ENCODE results near the gene APRT.

Gene APRT

DNA sequence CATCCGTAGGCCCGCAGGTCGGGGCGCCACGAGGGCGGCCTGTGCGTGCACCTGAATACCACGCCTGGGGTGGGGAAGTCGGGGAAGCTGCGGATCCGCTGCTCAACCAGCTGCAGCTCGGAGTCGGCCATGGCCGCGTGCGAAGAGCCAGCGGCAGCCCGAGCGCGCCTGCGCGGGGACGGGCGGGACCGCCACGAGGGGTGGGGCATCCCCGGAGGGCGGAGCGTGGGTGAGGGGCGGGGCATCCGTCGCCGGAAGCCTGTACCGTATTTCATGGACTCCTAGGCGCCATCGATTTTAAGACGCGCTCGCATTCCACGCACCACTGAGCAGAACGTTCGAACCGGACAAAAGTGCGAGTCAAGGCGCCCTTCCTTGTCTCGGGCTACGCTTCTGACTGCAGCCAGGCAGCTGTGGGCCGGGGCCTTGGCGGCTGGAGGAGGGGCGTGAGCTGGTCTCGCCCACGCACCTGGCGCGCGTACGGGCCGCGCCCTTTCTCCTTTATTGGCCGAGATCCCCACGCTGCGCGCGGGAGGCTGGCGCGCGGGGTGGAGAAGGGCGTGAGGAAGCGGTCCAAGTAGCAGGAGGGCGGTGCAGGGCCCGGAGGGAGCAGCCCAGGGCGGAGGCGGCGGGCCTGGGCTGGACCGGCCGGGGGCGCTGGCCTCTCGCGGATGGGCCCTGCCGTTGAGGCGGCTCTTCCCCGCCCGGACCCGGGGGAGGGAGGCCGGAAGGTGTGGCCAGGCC is at the start of gene APRT:
APRT (minus strand) TSS at position 160 of the 744 bp plus-strand sequence; CDS start at position 131, 29 bp downstream.
- peak; percentile 98 for DNase-seq

DNA sequence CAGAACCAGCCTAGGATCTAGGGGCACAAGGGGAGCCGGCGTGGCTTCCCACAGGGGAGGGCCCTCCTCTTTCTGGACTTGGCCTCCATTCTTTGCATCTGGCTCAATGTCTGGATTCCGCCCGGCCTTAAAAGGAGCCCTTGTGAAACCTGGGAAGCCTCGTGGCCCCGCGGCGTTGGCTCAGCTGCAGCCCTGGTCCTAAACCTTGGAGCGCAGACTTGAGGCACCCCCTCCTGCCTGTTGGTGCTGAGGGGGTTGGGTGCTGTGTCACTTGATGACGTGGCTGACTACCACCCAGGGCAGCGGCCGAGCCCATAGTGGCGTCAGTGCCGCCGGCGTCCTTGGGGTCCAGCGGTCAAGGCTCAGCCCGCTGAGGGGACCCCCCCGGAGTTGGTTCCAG is 49.6 kb upstream of the APRT start:
- DNase-seq: no peak

DNA sequence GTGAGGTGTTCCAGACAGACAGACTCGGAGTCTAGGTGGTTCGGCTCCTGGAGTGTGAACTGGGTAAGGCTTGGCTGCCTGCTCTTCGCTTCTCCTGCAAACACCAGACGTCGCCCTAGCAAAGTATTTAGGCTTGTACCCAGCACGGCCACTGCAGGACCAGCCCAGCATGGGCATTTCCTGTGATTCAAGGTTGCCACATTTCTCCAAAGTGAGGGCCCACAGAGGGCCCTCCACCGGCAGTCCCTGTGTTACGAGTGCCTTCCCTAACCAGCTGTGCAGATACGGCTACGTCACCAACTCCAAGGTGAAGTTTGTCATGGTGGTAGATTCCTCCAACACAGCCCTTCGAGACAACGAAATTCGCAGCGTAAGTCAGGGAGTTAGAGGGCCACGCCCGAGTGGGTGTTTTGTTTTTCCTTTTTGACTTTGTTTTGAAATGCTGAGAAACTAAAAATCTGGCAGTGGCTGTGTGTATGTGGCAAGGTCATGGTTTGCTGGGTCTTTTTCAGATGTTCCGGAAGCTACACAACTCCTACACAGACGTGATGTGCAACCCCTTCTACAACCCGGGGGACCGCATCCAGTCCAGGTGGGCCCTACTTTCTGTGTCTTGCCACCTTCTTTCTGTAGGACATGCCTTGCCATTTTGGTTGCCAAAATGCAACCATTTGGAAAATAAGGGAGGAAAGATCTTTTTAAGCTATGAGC is 47.8 kb upstream of the APRT start:
- no peak for DNase-seq

DNA sequence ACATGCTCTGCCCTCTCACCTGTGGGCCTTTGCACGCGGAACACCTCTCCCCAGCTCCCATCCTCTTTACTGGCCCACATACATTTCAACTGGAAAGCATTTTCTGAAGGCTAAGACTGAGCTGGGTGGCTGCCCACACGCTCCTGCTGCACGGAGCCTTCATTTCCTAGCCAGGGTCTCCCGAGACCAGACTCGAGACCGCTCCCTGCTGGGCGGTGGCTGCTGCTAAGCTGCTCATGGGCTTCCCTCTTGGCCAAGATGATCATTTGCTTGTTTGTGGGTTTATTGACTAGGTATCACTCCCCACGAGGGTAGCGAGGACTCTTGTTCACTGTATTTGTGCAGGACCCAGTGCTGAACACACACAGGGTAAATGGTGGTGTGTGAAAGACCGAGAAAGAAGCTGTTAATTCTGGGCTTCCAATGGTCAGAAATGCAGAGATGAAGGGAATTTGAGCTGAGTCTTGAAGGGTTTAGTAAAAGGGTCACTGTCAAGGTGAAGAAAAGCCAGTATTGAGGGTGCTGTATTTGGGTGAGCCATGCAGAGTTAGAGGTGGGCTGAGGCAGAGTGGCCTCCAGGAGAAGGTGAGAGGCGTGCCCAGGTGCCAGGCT is 46.1 kb upstream of the APRT start:
- peak; percentile 87 for DNase-seq

- DNase-seq: peak; percentile 99
Measured at GRCh38 chr16:88856828-88857727, 45.4 kb upstream of the APRT start, which contains the start of the genes GALNS and TRAPPC2L. TSS of gene GALNS (minus strand) at chr16:88856947. CDS start at chr16:88856877, 70 bp downstream. TSS of gene TRAPPC2L (plus strand) at chr16:88857127. CDS start at chr16:88857151, 24 bp downstream.

DNA sequence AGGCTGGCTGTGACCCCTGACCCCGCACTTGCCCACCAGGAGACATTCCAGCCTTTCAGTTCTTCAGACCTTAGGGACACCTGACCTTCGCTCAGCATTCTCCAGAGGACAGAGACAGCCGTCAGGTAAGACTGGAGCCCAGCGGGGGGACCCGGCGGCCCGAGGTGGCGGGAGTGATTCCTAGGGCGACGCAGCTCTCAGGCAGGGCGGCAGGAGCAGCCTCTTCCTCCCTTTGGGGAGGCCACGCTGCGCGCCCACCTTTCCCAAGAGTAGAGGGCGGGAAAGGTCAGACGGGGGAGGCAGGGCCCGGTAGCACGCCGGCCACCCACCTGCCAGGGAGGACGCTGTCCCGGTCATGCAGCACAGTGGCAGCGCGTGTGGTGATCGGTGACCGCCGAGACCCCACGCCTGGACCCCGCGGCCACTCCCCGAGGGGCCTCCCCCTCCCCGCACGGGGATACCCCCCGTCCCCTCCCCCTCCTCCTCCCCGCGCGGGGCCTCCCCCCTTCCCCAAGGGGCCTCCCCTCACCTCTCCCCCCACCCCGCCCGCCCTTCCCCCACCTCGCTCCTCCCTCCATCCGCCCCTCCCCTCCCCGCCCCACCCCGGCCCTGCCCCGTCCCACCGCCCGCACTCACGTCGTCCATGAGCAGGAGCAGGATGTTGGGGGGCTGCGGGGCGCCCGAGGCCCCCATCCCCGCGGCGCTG is 44.5 kb upstream of the APRT start:
- DNase-seq: no peak

GRCh38 chr16:88855736-88856121 is 44.0 kb upstream of the APRT start:
- no peak for DNase-seq

DNA sequence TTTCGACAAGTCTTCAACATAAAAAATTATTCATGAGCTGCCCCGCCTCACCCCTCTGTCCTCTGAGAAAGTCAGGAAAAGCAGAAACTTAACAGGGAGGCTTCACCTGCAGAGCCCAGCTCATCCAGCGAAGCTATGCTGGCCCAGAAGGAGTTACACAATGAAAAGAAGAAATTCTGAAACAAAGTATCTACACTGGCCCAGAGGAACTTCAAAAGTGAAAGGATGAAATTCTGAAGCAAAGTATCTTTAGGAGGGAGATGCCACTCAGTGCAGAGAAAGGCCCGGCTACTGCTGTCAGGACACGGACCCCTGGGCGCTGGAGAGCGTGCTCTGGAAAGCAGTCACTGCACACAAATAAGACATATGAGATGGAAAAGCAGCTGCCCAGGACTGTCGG is 43.4 kb upstream of the APRT start:
- DNase-seq: no peak

DNA sequence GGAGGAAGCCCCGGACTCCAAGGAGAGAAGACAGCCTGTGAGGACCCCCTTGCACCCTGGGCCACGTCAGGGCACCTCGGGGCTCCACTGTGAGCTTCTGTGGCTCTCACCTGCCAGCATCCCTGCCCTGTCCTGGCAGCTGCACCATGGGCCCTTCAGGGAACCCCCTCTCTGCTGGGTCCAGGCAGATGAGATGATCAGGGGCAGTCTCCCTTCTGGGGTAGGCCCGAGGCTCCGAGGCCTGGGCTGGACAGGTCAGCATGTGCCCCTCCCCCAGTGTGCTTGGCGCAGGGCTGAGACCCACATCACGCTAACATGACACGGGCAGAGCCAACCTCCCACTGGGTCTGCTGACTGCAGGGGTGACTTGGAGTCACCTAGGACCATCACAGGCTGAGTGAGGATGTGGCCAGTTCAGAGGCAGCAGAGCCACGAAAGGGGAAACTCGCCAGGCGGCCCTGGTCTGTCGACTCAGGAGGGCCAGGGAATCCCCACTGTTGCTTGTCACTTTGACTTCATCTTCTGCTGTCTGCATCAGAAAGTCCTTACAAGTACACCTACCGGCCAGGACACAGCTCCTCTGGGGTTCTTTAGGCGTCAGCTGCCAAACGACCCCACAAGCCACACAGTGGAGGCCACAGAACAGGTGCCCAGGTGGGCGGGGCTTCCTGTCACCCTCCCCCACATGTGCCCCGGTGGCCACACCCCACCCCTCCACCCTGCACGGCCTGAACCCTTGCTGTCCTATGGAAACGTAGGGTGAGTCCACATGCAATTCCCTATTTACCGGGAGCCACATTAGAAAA is 42.8 kb upstream of the APRT start:
- DNase-seq: peak; percentile 11

GRCh38 chr16:88853325-88853941 is 41.7 kb upstream of the APRT start:
- no peak for DNase-seq

GRCh38 chr16:88851616-88852015 is 39.9 kb upstream of the APRT start:
- no peak for DNase-seq

- no peak for DNase-seq
Measured at GRCh38 chr16:88850531-88851199, 38.9 kb upstream of the APRT start.

- no peak for DNase-seq
Measured at GRCh38 chr16:88848557-88848956, 36.8 kb upstream of the APRT start.

DNA sequence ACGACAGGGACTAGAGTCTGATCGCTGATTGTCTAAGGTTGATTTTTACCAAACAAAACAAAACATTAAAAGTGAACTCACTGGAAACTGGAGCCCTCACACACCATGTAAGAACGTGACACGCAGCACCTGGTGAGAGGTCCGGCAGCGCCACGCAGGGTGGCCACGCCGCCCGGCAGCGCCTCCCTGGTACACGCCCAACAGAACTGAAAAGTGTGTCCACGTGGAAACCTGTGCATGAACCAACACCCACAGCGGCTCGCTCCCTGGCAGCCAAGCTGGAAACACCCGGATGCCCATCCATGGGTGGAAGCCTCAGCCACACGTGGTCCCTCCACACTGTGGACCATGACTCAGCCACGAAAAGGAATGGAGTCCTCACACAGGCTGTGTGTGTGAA is 35.9 kb upstream of the APRT start:
- no peak for DNase-seq

DNA sequence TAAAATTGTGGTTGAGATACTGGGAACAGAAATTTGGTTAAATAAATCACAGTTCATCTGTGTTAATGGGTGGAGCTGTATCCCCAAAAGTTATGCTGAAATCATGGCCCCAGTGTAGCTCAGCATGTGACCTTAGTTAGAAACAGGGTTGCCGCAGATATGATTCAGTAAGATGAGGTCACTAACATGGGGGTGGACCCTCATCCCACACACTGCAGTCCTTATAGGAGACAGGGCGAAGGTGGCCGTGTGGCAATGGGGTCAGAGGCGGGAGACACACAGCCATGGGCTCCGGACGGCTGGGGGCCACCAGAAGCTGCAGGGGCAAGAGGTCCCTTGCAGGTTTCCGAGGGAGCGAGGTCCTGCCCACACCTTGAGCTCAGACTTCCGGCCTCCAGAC is 34.4 kb upstream of the APRT start:
- DNase-seq: no peak

GRCh38 chr16:88844419-88845036 is 32.8 kb upstream of the APRT start:
- no peak for DNase-seq

DNA sequence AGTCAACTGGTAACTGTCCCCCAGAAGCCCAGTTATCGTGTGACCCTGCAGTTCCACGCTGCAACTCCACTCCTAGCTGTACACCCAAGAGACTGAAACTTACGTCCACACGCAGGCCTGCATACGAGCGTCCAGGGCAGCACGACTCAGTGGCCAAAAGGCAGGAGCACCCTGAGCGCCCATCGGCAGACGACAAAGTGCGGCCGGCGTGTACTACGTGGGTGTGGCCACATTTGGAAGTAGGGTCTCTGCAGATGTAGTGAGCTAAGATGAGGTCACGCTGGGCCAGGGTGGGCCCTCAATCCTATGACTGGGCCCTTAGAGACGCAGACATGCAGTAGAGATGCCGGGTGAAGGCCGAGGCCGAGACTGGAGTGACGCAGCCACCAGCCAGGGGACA is 31.5 kb upstream of the APRT start:
- DNase-seq: no peak

GRCh38 chr16:88842806-88843205 is 31.1 kb upstream of the APRT start:
- DNase-seq: no peak

GRCh38 chr16:88842308-88842756 is 30.6 kb upstream of the APRT start:
- DNase-seq: no peak

Measured in activated CD4-positive, alpha-beta T cell treated with anti-CD3 and anti-CD28 coated beads, Interleukin-2, Interleukin-6, amounts not matched to agents 100 ng/mL and 50 ng/mL, durations not matched to agents 16 hours and 8 hours (primary cell).